Measurements from ENCODE around the gene KHDRBS1.
"Not testable (repeated sequence)": the region's sequence is repeated elsewhere in the genome, so short reads cannot be mapped to it uniquely, and the experiment has no call there.

Gene KHDRBS1

GRCh38 chr1:32073299-32074229 is 59.9 kb downstream of the KHDRBS1 start:
- Histone ChIP-seq H3K4me3 (peak overlapping the region; percentile 66 to 72), H3K4me1 (peaks cover 0 to 23% (median 20%) of the 10 kb centered on the region in 4 donors), H3K9me3 (no peaks in the 10 kb centered on the region), H3K27me3 (no peaks in the 10 kb centered on the region), H3K27ac (peak overlapping the region; percentile 84 to 89), H3K36me3 (peaks cover 16 to 38% (median 31%) of the 10 kb centered on the region in 3 donors)
- DNase-seq, result no peak
- intact Hi-C loops (cut with DNase I; ENCODE audit: low total_unique reads), result loop anchor here (5.0 to 10.0 kb wide), 2 partner anchors 34 to 409 kb away; partner anchors contain the start of gene KPNA6
- no peak for TF ChIP-seq CTCF (IDR thresholded peaks at IDR 0.05)

- no peak for DNase-seq
- Histone ChIP-seq H3K27ac (no peak overlapping the region), H3K4me3 (no peak overlapping the region), H3K9me3 (no peaks in the 10 kb centered on the region), H3K36me3 (peaks cover 20 to 51% (median 39%) of the 10 kb centered on the region in 3 donors), H3K4me1 (peaks cover 0 to 23% (median 20%) of the 10 kb centered on the region in 4 donors), H3K27me3 (no peaks in the 10 kb centered on the region)
- no peak for TF ChIP-seq CTCF (IDR thresholded peaks at IDR 0.05)
- intact Hi-C loops (cut with DNase I; ENCODE audit: low total_unique reads), result loop anchor here (5.0 to 10.0 kb wide), 2 partner anchors 32 to 410 kb away; partner anchors contain the start of gene KPNA6
Observed at GRCh38 chr1:32074841-32075240, 61.2 kb downstream of the KHDRBS1 start.

GRCh38 chr1:32077451-32077850 is 63.8 kb downstream of the KHDRBS1 start:
- no peak for TF ChIP-seq CTCF (IDR thresholded peaks at IDR 0.05)
- H3K27ac ChIP-seq, result no peak overlapping the region
- intact Hi-C loops (cut with DNase I; ENCODE audit: low total_unique reads), result loop anchor here (10.0 kb wide), 1 partner anchor 413 kb away; no protein-coding TSS in a partner anchor
- peaks cover 30 to 70% (median 49%) of the 10 kb centered on the region in 3 donors for H3K36me3 ChIP-seq
- H3K27me3 ChIP-seq, result no peaks in the 10 kb centered on the region
- H3K4me1 ChIP-seq, result peaks cover 0 to 9% (median 8%) of the 10 kb centered on the region in 4 donors
- no peak overlapping the region for H3K4me3 ChIP-seq
- H3K9me3 ChIP-seq, result no peaks in the 10 kb centered on the region
- DNase-seq, result no peak

- H3K4me3 ChIP-seq, result no peak overlapping the region
- TF ChIP-seq CTCF (IDR thresholded peaks at IDR 0.05), result no peak
- H3K4me1 ChIP-seq, result no peaks in the 10 kb centered on the region
- peaks cover 21 to 85% (median 57%) of the 10 kb centered on the region in 3 donors for H3K36me3 ChIP-seq
- no peaks in the 10 kb centered on the region for H3K27me3 ChIP-seq
- intact Hi-C loops (cut with DNase I; ENCODE audit: low total_unique reads), result no loop called here
- no peak overlapping the region for H3K27ac ChIP-seq
- no peaks in the 10 kb centered on the region for H3K9me3 ChIP-seq
- no peak for DNase-seq
Observed at GRCh38 chr1:32082022-32082421, 68.4 kb downstream of the KHDRBS1 start.

GRCh38 chr1:32086381-32086780 is 72.7 kb downstream of the KHDRBS1 start:
- intact Hi-C loops (cut with DNase I; ENCODE audit: low total_unique reads); H3K4me3 ChIP-seq; DNase-seq; H3K27ac ChIP-seq; H3K27me3 ChIP-seq; H3K9me3 ChIP-seq; H3K4me1 ChIP-seq: not testable (repeated sequence)
- H3K36me3 ChIP-seq, result peaks cover 5 to 78% (median 37%) of the 10 kb centered on the region in 3 donors

- no peaks in the 10 kb centered on the region for H3K27me3 ChIP-seq
- no peaks in the 10 kb centered on the region for H3K9me3 ChIP-seq
- H3K36me3 ChIP-seq, result peaks cover 47 to 88% (median 57%) of the 10 kb centered on the region in 3 donors
- intact Hi-C loops (cut with DNase I; ENCODE audit: low total_unique reads), result no loop called here
- H3K4me3 ChIP-seq, result no peak overlapping the region
- no peak overlapping the region for H3K27ac ChIP-seq
- no peak for DNase-seq
- TF ChIP-seq CTCF (IDR thresholded peaks at IDR 0.05), result no peak
- no peaks in the 10 kb centered on the region for H3K4me1 ChIP-seq
Observed at GRCh38 chr1:32091176-32091575, 77.5 kb downstream of the KHDRBS1 start.
